DLD1 (cell line): Measurements from ENCODE around the gene CDH13.

Experiments
- in situ Hi-C: cut with HindIII; loops from 2 replicates; pipeline ENCODE4 v1.10.0; 2017; ENCODE audit warnings: low sequenced_read_pairs

Gene CDH13

DNA sequence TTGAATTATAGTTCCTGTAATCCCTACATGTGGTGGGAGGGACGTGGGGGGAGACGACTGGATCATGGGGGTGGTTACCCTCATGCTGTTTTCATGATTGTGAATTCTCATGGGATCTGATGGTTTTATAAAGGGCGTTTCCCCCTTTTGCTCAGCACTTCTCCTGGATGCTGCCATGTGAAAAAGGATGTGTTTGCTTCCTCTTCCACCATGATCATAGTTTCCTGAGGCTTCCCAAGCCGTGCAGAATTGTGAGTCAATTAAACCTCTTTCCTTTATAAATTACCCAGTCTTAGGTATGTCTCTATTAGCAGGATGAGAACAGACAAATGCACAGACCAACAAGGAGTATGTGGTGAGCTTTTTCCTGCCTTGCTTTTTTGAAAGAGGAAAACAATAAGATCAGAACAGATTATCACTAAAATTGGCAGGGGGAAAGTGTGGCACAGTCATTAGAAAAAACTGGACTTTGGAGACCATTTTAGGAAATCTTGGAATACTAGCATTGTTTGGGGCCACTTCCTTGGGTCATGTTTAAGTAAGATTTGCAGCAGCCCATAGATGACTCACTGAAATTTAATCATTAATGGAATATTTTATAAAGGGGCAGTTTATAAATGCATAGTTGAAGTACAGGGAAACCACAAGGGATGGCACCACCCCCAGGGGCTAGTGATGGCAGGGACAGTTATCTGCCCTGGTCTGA, 352.8 kb downstream of the CDH13 start:
- in situ Hi-C loops = no loop called here

DNA sequence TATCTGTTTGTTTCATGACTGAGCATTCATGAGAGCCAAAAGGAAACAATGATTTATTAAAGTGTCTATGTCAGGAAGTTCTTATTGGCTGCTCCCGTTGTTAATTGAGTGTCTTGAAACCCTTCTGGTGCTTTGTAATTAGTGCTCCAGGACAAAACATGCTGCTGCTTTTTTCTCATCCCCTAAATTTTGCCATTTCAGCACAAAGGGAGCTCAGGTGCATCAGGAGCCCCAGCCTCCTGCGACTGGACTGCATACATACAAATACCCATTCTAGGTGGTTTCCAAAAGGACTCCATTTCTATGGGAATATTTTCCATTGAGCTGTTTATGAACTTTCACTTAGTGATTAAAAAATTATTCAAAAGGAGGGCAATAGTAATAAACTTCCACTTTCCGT, 354.0 kb downstream of the CDH13 start:
- in situ Hi-C loops = no loop called here

DNA sequence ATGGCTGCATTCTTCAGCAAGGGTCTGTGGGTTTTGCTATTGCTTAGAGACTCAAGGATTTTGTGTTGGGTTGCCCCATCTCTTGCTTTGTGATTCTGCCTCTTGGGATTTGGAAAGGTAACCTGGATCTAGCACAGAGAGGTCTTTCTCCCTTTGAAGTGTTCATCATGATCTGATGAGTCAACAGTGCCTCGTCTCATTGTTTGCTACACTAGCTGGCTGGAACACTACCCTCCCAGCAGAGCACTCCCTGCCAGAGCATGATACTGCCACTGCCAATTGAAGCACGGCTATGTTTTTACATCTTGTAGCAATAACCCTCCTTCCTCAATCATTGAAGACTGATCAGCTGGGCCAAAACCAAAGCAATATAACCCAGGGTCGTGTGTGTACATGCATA, 361.0 kb downstream of the CDH13 start:
- in situ Hi-C loops = no loop called here

DNA sequence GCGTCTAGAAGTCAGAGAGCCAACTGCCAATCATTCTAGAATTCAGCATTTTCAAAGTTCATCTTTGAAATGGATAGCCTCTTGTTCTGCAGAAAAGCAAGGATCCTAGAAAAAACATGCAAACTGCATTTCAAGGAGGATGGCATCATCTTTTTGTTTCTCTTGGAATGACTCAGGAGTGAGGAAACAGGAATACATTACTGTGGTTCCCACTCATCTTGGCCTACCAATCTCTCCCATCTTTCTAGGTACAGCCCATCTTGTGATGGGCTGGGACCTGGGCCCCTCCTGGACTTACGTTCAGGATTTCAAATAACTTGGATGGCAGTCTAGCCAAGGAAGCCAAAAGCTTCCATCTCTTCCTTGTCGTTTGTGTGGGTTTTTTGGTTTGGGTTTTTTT, 363.4 kb downstream of the CDH13 start:
- in situ Hi-C loops = no loop called here

DNA sequence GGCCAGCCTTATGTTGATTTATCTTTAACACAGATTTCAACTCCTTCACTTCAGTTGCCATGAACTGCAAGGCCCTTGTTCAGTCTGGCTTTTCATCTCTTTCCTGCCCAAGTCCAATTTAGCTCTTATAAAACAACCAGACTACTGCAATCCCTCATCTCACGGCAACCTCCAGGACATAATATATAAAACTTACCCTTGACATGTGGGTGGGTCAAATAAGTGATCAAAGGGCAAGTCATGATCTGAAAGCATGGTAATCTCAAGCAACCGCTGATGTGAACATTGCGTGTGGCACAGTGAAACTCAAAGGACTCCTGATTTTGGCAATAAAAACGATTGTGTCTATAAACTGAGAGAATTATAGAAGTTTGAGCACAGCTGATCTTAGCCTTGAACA, 364.6 kb downstream of the CDH13 start:
- in situ Hi-C loops = no loop called here

DNA sequence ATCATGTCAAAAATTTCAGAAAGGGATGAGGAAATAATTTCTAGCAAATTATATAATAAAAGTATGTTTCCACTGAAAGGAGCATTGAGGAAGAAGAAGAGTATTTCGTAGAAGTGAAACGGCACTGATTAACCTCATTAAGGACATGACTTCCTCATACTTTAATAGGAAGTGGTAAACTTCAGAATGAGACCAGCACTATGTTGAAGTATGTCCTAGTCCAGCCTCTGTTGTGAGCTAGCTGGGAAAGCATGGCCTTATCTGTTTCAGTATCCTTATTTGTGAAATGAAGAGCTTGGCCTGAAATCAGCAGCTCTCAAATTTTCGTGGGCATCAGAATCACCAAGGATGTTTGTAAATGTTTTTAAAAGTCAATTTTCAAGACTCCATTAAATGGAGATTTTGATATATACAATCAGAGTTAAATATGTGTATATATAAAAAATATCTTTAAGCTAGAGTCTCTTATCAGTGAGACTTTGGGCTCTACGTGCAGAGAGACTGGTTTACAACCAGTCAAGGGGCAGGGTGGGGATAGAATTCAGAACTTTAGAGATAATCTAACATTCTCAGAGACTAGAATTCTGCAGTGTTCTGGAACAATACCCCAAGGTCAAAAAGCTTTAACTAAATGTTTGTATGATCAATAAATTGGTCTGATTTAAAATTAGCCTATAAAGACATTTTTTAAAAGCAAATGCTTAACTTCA, 365.4 kb downstream of the CDH13 start:
- in situ Hi-C loops = no loop called here

DNA sequence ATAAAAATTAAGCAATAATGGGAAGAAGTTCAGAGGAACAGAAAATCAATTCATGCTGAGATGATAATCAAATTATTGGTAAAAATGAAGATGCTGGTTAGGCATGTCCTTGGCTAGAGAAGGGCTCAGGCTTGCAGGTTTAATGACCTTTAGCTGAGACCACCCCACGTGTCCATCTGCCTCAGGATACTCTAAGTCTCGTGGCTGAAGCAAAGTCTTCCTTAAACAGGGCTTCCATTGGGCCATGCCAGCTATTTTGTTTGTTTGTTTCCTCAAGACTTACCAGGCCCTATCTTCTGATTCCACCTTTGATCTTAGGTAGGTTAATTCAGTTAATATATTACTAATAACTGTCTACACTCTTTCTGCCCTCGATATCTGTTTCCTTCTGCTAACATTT, 366.0 kb downstream of the CDH13 start:
- in situ Hi-C loops = no loop called here

DNA sequence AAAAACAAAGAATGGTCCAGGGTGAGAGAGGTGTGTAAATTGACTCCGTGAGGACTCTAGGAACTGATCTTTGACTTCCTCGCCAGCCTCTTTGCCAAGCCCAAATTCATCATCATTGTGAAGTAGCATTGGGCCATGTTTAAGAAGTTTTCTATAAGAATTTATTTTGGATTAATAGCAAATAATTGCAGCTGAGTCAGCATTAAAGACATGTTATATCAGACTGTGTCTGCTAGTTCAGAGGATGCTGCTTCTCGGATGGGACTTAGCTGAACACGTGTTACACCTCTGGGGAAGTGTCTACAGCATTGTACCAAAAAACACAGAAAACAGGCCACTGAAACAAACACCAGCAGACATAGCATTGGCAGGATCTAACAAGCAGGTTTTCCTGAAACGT, 366.6 kb downstream of the CDH13 start:
- in situ Hi-C loops = no loop called here

DNA sequence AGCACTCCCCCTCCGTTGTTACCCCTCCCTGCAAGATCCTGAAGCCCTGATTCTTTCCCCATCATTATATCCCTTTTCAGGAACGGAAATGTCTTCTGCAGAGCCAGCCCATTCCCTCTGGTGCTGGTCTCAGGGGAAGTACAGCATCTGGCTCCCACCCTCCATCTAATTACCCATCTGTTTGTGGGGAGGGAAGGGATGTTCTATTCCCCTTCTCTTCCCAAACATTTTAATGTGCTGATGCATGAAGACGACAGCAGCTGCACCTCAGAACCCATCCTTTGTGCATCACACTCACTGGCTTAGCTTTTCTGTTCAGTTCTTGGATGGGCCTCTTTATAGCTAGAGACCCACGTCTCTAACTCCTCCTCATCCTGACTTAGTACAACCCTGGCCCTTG, 367.2 kb downstream of the CDH13 start:
- in situ Hi-C loops = no loop called here

DNA sequence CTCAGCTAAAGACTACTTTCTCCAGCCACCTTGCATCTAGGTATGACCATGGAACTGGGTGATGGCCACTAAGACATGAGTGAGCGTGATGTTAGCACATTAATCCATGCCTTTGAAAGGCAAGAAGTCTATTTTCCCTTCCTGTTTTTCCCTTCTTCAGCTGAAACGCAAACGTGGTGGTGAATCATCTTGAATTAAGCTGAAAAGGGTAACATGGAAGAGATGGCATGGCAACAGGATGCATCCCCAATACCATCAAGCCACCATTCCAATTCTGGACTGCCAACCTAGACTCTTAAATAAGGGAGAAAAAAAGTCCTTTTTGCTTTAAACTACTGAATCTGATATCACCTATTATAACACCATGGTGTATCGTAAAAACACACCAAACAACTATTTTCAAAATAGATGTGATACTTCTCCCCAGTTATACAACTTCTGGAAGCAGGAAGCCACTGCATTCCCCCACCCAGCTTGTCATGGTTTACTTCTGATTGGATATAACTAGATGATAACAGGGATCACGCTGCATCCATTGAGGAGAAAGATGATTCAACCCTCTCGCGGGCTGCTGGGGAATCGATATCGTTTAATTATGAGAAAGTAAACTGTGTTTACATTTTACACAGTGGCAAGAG, 368.6 kb downstream of the CDH13 start:
- in situ Hi-C loops = no loop called here

DNA sequence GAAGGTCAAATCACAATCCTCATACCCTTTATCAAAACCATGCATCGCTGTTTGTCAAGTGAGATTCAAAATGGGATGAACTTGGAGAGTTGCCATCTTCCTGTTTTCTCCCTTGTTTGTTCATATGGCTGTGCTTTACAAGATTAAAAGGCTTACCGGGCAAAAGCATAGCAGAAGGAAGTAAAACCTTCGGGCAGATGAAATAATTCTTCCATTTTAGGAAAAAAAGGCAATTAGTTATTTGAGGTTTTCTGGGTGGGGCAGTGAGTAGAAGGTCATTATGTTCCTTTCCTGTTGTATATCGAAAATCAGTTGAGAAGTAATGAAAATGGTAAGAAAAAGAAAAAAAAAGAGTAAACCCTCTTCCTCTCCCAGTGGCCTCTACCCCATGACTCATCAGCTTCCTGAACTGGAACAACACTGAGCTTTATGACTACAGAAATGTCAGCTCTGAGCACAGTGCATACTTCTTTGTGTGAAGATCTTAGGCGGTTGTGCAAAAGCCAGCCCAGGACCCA, 369.2 kb downstream of the CDH13 start:
- in situ Hi-C loops = no loop called here

DNA sequence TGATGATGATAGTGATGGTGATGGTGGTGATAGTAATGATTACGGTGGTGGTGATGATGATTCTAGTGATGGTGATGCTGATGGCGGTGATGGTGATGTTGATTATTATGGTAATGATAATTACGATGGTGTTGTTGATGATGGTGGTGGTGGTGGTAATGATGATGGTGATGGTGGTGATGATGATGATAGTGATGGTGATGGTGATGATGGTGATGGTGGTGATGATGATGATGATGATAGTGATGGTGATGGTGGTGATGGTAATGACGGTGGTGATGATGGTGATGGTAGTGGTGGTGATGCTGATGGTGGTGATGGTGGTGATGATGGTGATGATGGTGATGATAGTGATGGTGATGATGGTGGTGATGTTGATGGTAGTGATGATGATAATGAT, 370.0 kb downstream of the CDH13 start:
- in situ Hi-C loops = no loop called here

DNA sequence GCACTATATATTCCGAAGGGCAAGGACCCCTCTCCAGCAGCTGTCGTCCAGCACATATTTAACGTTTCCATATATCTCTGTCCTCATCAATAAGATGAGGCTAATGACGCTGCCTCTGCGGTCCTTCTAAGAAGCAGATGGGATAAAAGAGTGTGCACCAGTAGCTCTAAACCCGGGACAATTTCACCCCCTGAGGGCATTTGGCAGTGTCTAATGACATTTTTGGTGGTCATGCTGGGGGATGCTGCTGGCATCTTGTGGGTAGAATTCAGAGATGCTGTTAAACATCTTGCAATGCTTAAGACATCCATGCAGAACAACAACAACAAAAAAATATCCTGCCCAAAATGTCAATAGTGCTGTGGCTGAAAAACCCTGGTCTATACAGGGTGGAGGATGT, 372.9 kb downstream of the CDH13 start:
- in situ Hi-C loops = no loop called here

DNA sequence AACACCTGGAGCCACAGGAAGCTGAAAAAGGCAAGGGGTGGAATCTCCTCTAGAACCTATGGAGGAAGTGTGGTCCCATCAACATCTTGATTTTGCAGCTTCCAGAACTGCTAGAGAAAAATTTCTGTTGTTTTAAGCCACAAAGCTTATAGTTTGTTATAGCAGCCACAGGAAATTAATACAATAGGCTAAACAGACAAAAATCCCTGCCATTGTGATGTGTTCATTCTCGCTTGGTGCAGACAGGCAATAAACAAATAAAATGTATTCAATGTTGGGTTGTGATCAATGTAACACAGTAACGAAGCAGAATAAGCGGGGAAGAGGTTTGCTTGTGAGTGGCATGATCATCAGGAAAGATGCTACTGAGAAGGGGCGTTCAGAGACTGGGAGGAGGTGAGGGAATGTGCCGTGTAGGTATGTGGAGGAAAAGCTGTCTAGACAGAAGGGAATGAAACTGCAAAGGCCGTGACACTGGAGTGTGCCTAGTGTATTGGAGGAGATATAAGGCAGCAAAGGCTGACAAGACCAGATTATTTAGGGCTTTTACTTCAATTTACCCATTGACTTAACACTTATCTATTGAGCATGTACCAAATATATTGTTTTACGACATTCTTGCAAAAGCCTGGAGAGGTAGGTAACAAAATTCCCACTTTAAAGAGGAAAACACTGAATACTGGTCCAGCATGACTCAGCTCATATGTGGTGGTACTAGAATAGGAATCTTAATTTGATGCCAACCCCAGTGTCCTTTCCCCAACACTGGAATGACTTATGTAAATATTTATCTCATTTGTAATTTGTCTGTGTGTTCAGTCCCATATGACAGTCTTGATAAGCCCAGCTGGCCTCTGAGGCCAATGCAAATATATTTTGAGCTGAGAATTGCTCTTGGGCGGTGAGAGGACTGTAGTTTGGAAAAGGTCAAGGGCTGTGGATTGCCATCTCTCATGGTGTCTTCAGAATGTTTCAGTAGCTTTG, 375.9 kb downstream of the CDH13 start:
- in situ Hi-C loops = no loop called here

DNA sequence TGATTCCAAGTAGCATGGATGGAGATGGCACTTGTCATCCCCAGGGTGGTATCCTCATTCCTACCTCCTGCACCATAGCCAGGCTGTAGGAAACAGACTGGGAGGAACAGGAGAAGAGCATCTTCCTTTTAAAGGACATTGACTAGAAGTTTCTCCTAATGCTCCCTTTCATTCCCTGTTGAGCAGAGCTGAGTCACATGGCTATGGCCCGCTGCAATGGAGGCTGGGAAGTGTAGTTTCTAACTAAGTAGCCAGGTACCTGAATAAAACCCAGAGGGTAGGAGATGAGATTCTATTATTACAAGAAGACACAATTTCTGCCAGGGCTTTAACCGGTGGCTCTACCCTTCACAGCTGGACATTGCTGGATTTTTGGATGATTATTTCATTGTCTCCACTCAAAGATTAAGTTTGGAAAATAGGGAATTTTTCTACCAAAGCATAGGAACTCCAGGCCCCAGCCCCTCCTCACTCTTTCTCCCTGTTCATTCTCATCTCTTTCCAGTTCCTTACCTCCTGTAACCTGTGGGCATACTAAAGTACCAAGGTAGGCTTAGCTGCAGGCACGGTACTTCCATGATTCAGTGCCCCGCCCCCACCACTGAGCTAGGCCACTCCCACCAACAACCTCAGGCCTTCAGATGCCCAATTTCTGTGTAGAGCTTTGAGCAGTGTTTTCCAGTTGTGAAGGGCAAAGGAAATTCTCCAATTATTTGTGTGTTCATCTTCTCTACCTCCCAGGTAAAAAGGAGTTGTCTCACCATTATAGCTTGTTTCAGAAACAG, 378.3 kb downstream of the CDH13 start:
- in situ Hi-C loops = no loop called here

DNA sequence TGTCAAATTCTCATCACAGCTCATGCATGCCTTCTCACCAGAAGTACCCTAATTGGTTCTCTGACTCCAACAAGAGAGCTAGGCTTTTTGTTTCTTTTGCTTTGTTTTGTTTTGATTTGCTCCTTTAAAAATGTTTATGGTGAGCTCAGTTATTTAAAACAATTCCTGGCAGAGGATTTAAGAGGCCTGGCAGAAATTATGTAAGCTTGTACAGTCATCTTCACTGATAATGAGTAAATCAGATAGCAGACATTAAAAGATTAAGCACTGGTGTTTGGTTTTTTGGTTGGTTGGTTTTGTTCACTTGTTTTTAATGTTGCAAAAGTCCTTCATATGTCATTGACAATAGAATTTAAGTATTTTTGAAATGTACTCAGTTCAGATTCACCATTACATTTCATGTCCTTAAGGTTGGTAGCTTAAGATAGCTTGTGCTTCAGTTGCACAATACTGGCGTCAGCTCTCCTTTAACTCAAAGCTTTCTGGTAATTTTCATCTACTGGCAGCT, 378.9 kb downstream of the CDH13 start:
- in situ Hi-C loops = no loop called here

DNA sequence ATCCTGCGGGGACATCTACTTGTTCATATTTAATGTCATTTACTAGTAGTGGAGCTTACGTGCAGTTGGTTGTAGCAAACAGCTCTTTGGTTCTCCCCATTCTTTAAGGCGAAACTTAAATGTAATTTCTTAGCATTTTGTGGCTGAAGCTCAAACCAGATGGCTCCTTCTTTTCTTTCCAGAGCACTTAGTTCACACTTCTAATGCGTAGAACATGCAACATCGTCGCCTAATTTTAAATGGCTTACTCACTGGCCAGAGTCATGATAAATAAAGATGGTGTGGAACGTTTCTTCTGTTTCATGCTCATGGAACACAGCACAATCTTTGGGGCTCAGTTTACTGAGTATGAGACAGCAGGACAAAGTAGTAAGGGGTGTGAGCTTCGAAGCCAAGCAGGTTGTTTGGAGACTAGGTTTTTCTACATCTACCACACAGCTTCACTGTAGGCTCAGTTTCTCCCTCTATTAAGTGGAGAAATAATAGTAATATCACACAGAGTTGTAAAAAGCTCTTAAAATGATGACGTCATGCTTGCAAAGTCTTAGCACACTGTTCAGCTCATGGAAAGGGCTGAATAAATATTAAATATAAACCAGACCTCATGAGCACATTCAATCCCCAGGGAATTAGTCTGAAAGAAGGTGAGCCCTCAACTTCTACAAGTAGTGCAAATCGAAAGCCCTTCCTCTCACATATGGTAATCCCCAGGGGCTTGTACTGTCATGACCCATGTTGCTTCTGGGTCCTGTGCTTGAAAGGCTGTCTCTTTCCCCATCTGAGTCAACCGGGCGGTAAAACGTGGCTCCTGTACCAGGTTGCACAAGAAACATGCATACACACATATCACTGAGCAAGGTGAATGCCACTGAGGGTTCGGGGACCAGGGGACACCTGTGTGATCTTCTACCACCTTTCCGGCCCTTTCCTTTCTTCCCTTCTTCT, 384.3 kb downstream of the CDH13 start:
- in situ Hi-C loops = no loop called here

DNA sequence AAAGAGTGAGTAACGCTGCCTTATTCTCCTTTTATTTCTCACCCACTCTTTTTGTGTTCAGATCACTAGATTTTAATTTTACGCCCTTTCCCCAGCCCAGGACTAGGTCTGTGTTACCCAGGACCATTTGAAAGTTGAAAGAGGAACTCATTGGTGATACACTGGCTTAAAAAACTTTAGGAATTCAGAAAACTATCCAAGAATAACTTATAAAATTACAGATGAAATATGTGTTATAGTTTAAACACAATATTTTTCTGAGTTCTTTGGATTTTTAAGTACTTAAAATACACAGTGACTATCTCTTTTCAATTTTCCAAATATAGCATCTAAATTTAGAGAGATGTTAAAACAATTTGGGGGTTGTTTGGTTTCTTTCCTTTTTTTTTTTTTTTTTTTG, 385.2 kb downstream of the CDH13 start:
- in situ Hi-C loops = no loop called here

DNA sequence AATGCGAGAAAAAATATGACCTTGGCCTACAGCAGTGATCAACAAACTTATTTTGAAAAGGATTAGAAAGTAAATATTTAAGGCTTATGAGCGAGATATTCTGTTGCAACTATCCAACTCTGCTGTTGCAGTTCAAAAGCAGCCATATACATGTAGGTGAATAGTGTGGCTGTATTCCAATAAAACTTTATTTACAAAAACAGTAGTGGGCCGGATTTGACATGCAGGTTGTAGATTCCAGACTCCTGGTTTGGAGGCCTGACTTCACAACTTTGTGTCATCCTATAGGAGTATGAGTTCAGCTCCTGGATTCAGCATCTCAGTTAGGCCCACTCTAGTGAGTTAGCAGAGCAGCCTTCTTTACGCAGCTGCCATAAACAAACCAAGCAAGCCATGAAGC, 386.3 kb downstream of the CDH13 start:
- in situ Hi-C loops = no loop called here
